ENCODE results near the gene PDE1A.

- TF ChIP-seq EZH2phosphoT487 (IDR thresholded peaks at IDR 0.05; ENCODE audit: low read depth, severe bottlenecking, unreplicated experiment) (no peak), CTCF (IDR thresholded peaks at IDR 0.05; ENCODE audit: poor library complexity) (no peak)
These were observed 77.6 kb downstream of the PDE1A start for GRCh38 chr2:182349268-182349667.
